Activated CD4-positive, alpha-beta T cell treated with anti-CD3 and anti-CD28 coated beads, Interleukin-2, Interleukin-4, amounts not matched to agents 100 ng/mL and 50 ng/mL, durations not matched to agents 16 hours and 8 hours (primary cell): ENCODE data around the gene SCN5A.

ENCODE experiments used
- DNase-seq: peaks from one replicate; pipeline ENCODE4 v3.0.0-alpha.2; 2020; ENCODE audit warnings: low spot score

SCN5A gene

DNA sequence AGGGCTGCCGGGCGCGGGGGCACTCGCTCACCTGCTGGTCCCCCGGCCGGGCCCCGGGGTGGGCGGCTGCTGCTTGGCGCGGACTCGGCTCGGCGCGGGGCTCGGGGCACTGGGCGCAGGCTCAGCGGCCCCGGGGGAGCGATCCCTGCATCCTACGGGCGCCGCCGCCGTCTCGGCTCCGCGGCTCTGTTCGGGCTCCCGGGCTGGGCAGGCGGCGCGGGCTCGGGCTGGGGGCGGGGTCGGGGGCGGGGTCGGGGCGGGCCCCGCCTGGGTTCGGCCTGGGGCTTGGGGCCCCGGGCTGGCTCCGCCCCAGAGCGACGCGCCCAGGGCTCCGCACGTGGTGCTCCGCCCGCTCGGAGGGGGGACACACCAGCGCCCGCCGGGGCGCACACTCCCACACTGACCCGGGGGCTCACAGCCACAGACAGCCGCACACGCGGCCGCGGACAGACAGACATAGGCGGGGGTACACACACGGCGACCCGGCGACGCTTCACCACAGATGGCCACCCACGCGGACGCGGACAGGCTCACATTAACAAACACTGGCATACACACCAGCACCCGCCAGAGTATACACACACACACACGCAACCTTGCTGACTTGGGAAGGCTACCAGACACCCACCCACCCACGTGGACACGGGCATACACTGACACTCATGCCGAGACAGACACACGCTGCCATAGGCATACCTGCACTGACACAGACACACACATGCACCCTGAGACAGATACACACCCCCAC lies at the start of gene SCN5A:
Gene SCN5A, minus strand, starts transcription at position 188 of the 748 bp plus-strand sequence. CDS start 16,380 bp downstream, outside the sequence.
- peak; percentile 22 for DNase-seq

DNA sequence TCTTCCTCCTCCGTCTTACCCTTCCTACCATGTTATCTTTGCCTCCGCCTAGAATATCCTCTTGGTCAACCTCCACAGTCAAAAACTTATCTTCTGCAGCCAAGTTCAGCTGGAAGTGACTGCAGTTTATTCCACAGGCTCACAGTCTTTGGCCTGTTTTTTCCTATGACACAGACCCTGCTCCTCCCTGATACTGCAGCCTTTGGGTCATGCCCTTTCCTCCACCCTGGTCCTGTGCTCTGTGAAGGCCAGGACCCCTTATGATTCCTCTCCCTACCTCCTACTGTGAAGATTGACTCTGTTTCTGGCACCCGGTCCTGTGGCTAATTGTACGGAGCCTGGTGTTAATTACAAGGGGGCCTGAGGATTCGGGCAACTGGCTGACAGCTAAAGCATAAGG lies 49.3 kb upstream of the SCN5A start:
- DNase-seq = no peak

DNA sequence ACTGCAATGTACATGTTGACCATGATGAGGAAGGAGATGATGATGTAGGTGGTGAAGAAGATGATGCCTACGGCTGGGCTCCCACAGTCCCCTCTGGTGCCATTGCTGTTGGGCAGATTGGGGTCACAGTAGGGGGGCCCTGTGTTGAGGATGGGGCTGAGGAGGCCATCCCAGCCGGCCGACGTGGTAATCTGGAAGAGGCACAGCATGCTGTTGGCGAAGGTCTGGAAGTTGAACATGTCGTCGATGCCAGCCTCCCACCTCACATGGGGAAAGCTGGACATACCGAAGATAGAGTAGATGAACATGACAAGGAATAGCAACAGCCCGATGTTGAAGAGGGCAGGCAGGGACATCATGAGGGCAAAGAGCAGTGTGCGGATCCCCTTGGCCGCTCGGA lies 48.6 kb upstream of the SCN5A start:
- no peak for DNase-seq

DNA sequence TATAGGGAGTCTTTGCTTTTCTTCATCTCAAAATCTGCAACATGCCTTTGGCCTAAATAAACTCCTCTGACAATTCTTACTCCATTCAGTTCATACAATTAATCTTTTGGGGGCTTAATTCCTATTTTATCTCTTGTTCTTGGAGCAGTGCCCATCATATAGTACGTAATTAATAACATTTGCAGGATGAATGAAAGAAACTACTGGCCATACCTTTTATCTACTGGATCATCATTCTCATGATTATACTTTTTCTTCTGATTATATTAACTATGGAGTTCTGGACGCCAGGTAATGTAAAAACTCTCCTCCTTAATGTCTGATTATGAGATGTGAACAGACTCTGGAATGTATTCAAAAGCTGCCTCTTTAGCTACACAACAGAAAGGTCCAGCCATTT lies 46.5 kb upstream of the SCN5A start:
- DNase-seq = no peak

DNA sequence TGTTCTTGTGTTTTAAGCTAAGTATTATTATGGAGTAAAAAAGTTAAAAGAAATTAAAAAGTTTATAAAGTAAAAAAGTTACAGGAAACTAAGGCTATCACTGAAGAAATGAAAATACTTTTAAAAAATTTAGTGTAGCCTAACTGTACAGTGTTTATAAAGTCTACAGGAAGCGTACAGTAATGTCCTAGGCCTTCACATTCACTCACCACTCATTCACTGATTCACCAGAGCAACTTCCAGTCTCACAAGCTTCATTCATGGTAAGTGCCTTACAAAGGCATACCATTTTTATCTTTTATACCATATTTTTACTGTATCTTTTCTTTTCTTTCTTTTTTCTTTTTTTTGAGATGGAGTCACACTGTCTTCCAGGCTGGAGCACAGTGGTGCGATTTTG lies 40.7 kb upstream of the SCN5A start:
- DNase-seq = no peak

DNA sequence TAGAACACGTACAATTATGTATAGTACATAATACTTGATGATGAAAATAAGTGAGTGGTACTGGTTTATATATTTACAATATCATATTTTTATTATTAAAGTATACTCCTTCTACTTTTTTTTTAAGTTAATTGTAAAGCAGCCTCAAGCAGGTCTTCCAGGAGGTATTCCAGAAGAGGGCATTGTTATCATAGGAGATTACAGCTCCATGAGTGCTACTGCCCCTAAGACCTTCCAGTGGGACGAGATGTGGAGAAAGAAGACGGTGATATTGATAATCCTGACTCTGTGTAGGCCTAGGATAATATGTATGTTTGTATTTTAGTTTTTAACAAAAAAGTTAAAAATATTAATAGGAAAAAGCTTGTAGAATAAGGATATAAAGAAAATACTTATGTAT lies 40.3 kb upstream of the SCN5A start:
- DNase-seq = no peak

DNA sequence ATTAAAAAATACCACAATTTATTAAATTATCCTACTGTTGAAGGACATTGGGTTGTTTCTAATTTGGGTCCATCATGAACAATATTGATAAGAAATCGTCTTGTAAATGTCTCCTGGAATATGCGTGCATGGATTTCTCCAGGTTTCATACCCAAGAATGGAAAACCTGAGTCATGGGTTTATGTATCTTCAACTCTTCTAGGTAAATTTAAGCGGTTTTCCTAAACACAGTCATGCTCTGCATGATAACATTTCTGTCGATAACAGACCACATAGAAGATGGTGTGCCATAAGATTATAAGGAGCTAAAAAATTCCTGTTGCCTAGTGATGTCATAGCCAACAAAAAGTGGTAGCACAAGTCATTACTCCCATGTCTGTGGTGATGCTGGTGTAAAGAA lies 39.9 kb upstream of the SCN5A start:
- DNase-seq = no peak

DNA sequence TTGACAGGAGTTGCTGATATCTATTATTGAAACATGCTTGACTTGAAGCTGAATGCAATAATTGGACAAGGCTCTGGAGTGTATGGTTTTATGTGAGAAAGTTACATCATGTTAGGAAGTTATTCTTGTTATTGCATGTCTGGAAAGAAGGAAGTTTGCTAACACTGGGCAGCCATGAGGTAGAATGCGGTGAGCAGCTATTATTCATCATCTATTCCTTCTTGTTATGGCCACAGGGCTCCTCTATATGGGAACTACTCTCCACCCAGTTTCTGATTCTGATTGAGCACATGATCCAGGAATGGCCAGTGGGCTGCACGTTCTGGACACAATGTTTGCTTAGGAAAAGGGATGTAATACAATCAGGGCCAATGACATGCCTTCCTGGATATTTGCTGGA lies 37.8 kb upstream of the SCN5A start:
- DNase-seq = no peak

DNA sequence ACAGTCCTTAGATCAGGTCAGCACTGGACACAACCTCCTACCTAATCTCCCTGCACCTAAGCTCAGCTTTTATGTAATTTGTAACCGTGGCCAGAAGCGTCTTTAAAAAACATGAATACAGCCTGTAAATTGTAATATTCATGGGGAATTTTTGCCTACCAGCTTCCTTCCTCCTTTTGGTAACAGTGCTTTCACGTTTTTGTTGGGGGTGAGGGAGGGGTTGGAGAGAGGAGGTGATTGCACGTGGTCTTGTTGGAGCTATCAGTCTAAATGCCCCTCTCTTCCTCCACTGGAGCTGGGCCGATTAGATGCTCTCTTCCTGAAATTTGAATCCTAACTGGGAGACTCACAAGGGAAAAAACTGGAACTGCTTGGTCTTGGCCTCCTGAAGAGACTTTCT lies 35.1 kb upstream of the SCN5A start:
- no peak for DNase-seq

DNA sequence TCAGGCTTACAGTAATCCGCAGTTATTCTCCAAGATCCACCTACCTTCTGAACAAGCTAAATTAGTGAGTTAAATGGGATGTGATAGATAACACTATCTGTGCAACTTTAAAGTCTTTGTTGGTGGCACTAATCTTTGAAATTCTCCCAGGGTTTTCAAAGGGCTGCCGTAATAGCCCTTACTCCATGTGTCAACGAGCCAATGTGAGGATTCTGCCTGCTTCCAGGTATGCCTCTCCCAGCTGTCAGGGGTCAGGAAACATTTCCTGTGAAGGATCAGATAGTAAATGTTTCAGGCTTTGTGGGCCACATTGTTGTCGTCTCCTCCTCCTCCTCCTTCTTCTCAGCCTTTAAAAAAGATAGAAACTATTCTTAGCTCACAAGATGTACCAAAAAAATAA lies 20.2 kb upstream of the SCN5A start:
- DNase-seq = no peak

DNA sequence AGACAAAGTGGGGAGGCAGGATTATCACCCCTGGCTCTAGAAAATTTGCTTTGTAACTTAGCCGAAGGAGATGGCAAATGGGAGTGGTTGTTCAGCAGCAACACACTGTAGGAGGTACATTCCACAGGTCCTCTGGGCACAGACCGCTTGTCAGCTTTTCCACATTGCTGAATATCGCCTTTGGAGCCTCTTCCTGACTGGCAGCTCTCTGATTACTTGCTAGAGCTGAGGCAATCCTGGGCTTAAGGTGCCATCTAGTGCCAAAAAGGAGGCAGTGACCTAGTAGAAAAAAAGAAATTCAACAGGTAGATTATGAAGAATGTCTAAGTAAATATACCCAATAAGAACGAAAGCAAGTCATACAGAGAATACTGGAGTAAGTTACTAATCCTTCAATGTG lies 13.1 kb upstream of the SCN5A start:
- peak; percentile 11 for DNase-seq

DNA sequence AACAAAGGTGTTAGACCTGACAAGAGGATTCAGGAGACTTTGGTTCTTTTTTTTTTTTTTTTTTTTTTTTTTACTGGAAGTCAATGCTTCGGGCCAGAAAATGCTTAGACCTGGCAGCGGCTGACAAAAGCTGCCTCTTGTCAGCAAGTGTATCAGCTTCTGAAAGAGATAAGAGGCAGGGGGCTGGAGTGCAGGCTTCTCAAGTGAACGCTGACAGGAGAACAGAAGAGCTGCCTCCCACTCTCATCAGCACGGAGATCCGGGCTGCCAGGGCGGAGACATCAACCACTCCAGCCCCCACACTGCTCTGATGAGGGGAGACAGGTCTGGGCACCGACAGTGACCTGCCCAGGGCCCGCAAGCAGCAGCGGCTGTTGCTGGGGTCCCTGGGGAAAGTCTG lies 9.4 kb upstream of the SCN5A start:
- no peak for DNase-seq

DNA sequence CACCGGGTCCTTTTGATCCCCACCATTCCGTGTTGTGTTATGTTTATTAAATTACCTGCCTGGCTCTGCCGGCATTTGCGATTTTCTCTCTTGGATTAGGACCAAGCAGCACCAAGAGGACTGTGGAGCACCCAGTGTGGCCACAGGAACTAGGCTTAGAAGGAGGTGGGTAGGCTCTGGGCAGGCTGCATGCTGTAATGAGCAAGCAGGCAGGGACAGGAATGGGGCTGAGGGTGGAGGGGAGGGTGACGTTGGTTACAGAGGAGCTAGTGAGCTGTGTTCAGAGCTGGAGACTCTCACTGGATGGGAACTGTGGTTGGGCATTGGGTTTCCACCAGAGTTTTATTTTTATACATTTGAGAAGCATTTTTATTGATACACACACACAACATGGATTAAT lies 7.9 kb upstream of the SCN5A start:
- no peak for DNase-seq

DNA sequence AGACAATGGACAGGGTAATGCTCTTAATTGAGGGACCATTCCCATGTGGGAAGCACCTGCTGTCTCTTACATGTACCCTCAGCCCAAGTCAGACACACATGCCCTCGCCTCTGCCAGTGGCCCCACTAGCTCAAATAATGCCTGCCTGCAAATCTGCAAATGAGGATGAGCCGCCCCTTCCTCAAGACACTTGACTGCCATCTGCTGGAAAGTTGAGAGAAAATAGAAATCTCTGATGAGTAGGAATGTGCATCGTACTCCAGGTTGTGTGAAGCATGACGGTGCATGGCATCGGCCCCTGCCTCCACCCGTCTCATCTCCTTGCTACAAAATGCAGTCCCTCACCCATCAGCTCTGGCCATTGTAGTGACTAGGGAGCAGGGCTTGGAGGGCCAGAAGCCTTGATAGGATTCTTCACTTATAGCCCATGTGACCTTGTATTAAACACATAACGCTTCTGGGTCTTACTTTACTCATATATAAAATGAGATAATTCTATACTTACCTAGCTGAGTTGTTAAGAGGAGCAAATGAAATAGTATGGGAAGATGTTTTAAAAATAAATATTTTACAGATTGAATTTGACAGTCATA lies 6.3 kb upstream of the SCN5A start:
- peak; percentile 43 for DNase-seq

DNA sequence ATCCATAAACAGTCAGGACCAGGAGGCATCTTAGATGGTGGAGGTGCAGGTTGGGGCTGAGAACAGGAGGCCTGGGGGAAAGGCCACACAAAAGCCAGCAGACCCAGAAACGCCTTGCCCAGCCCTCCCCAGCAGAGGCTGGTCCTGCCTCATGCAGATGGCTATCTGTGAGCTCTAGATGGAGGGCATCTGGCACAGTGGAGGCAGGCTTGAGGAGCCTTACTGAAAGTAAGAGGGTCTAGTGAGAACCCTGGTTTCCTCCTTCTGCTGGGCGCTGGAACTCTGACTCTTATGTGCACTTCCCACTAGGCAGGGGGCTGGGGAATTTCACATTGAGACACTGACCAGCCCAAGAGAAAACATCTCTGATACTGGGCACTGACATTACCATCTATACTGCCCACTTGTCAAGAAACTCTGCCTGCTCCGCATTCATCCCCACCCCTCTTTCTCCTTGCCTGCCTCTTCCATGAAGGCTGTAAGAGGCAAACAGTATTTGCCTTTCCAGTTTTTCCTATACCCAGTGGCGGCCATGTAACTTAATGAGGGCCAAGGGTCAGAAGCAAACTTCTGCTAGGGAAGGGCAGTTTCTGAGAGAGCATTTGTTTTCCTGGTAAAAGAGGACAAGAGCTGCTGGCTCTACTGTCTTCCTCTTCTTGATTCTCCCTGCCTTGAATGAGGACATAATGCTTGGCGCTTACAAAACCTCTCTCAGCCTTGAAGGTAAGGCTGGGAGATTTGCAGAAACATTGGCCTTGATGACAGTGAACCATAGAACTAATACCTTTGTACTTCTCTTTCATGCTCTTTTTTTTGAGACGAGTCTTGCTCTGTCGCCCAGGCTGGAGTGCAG lies 4.4 kb upstream of the SCN5A start:
- DNase-seq = no peak

DNA sequence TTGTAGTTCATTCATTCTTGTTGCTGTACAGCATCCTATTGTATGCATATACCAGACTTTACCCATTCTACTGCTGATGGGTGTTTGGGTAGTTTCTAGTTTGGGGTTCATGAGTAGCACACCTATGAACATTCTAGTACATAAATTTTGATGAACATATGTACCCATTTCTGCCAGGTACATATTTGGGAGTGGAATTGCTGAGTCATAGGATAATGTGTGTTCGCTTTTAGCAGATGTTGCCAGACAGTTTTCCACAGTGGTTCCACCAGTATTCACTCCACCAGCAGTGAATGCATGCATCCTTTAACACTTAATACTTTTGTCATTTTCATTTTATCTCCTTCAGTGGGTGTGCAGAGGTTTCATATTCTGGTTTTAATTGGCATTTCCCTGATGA lies 3.4 kb upstream of the SCN5A start:
- DNase-seq = no peak

DNA sequence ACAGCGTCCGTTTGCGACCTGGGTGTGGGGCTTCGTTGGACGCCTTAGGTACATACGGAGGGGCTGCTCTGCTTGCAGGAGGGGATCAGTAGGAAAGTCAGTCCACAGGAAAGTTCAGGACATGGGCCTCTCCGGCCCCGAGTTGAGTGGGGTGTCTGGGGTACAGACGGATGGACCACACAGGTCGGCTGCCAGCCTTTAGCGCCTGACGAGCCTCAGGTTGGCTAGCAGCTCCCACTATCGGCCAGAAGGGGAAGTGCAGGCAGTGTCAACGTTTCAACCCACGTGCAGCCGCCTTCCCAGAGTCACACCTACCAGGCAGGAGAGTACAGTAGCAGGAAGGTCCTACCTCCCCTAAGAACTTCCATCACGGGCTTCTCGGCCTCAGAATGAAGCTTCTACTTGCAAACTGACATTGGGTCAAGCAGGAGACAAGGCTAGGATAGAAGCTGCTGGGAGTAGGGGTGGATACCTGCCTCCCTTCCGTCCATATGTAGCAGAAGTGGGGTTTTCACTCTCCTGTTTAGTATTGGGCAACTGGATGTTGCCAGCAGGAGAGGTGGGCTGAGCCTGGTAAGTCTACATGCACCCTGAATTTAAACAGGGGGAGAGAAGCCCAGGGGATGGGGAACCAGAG lies 1.8 kb upstream of the SCN5A start:
- DNase-seq = peak; percentile 79

DNA sequence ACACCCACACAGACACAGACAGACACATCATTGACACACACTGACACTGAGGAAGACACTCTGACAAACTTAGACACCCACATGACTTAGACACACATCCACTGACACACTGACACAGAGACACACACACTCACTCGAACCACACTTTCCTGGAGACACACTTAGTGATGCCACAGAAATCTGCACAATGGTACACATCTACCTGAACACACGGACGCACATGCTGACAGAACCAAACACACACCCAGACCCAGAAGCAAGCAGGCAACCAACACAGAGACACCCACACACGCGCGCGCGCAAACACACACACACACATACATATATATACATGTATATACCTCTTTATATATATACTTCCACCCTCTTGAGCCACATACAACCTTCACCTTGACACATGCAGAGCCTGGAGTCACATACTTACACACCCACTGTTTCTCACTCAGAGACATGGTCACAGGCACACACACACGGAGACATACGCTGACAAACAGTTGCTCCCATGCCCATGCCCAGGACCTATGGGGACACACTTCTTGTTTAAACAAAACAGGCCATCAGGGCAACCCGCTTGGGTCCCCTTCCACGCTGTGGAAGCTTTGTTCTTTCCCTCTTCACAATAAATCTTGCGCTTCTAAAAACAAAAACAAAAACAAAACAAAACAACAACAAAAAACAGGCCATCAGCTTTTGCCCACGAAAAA lies 913 bp upstream of the SCN5A start:
- DNase-seq = no peak

DNA sequence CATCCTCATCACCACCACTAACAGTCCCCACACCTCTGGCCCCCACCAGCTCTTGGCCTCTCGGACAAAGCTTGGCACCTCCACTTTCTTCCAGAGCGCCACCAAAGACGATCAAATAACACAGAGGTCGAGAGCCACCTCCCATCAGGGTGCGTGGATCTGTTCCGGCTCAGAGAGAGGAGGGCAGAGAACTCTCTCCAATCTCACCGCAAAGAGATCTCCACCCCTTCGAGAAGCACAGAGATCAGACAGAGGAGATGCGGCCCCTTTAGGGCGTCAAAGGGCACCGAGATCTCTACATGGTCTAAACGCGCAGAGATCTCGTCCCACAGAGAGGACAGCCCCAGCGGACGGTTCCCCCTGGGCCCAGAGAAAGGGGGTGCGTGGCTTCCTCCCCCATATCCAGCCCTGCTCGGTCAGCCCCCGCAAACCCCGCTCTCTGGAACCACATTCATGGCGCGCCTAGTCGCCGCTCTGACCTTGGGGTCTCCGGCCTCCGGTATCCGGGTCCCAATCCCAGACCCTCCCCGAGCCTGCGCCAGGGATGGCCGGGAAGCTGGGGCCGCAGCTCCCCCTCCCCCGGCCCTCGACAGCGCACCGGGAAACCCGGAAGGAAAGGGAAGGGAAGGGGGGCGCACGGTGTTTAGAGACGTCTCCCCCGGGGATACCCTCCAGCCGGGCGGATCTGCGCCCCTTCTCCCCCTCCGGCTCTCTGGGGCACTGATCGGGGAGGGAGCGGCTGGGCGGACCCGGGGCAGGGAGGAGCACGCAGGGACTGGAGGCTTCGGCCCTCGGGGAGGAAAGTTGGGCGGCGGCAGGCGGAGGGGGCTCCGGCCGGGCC lies 608 bp downstream of the SCN5A start:
- DNase-seq = no peak

DNA sequence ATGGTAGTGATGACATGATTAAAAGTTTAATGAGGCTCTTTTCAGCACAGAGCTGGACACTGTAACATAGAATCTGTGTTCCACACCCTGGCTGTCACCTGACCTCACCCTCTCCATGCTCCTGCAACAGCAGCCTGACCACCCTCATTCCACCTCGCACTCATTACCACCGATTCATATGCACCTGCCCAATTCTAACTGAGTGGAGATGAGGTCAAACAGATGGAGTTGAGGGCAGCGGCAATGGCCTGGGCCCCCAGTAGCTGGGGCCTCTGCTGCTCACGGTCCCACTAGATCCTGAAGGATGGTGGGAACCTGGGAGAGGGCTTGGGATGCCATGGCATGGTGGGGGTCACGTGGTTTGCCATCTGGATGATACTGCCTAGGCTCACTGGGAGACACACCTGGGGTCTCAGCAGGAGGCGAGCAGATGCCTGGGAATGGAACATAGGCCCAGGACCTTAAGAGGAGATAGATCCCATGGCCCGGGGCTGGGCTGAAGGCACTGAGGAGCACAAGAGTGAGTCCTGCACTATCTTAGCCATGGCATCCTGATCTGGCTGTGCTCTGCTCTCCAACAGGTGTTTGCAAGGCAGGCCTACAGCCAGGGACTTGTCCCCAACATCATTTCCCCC lies 1.3 kb downstream of the SCN5A start:
- DNase-seq = no peak
